HEK293 (cell line): Measurements from ENCODE around the gene TTC1.

Source experiments
- ELK4 ChIP-seq: IDR thresholded peaks from 2 replicates; pipeline ENCODE4 v1.6.1; 2011; ENCODE audit warnings: mild to moderate bottlenecking, low read depth, low read length, borderline replicate concordance
- FEZF1 ChIP-seq: fragments of 450-650 bp; formaldehyde crosslinking; IDR thresholded peaks from 2 replicates; pipeline ENCODE4 v1.5.1; 2016; ENCODE audit warnings: missing biosample characterization, missing genetic modification characterization
- HOXA7 ChIP-seq: sonication (generic); formaldehyde crosslinking; IDR thresholded peaks from 2 replicates; pipeline ENCODE4 v1.8.1; 2022; ENCODE audit warnings: missing genetic modification reagents, borderline replicate concordance
- KLF10 ChIP-seq: fragments of 450-650 bp; IDR thresholded peaks from 2 replicates; pipeline ENCODE4 v1.5.1; 2018; ENCODE audit warnings: missing biosample characterization, mild to moderate bottlenecking, missing genetic modification characterization
- KLF17 ChIP-seq: fragments of 450-650 bp; formaldehyde crosslinking; IDR thresholded peaks from 2 replicates; pipeline ENCODE4 v1.5.1; 2016; ENCODE audit warnings: missing biosample characterization, missing genetic modification characterization
- KLF7 ChIP-seq: fragments of 450-650 bp; formaldehyde crosslinking; IDR thresholded peaks from 2 replicates; pipeline ENCODE4 v1.5.1; 2016; ENCODE audit warnings: missing biosample characterization, missing genetic modification characterization, borderline replicate concordance
- KLF9 ChIP-seq: fragments of 450-650 bp; formaldehyde crosslinking; IDR thresholded peaks from 2 replicates; pipeline ENCODE4 v1.5.1; 2016; ENCODE audit warnings: missing biosample characterization, missing genetic modification characterization, low read depth
- OVOL3 ChIP-seq: fragments of 450-650 bp; formaldehyde crosslinking; IDR thresholded peaks from 2 replicates; pipeline ENCODE4 v1.5.1; 2016; ENCODE audit warnings: missing biosample characterization, missing genetic modification characterization
- ZBTB1 ChIP-seq: fragments of 450-650 bp; formaldehyde crosslinking; IDR thresholded peaks from 2 replicates; pipeline ENCODE4 v1.5.1; 2016; ENCODE audit warnings: missing biosample characterization, missing genetic modification characterization
- ZBTB44 ChIP-seq: fragments of 450-650 bp; IDR thresholded peaks from 2 replicates; pipeline ENCODE4 v1.5.1; 2018; ENCODE audit warnings: missing biosample characterization, mild to moderate bottlenecking, missing genetic modification characterization
- ZFP3 ChIP-seq: fragments of 450-650 bp; formaldehyde crosslinking; IDR thresholded peaks from 2 replicates; pipeline ENCODE4 v1.5.1; 2016; ENCODE audit warnings: low read depth, missing biosample characterization, missing genetic modification characterization
- ZNF138 ChIP-seq: fragments of 450-650 bp; formaldehyde crosslinking; IDR thresholded peaks from 2 replicates; pipeline ENCODE4 v1.5.1; 2016; ENCODE audit warnings: missing biosample characterization, missing genetic modification characterization, borderline replicate concordance
- ZNF146 ChIP-seq: fragments of 450-650 bp; formaldehyde crosslinking; IDR thresholded peaks from 2 replicates; pipeline ENCODE4 v1.5.1; 2016; ENCODE audit warnings: missing biosample characterization, missing genetic modification characterization
- ZNF148 ChIP-seq: fragments of 450-650 bp; formaldehyde crosslinking; IDR thresholded peaks from 2 replicates; pipeline ENCODE4 v1.5.0; 2017; ENCODE audit warnings: missing biosample characterization, missing genetic modification characterization, borderline replicate concordance
- ZNF202 ChIP-seq: fragments of 450-650 bp; formaldehyde crosslinking; IDR thresholded peaks from 2 replicates; pipeline ENCODE4 v1.5.1; 2016; ENCODE audit warnings: missing biosample characterization, missing genetic modification characterization, borderline replicate concordance
- ZNF350 ChIP-seq: fragments of 450-650 bp; formaldehyde crosslinking; IDR thresholded peaks from 2 replicates; pipeline ENCODE4 v1.5.0; 2017; ENCODE audit warnings: missing biosample characterization, mild to moderate bottlenecking, missing genetic modification characterization
- ZNF391 ChIP-seq: fragments of 450-650 bp; formaldehyde crosslinking; IDR thresholded peaks from 2 replicates; pipeline ENCODE4 v1.5.1; 2016; ENCODE audit warnings: low read depth, missing biosample characterization, missing genetic modification characterization, borderline replicate concordance
- ZNF394 ChIP-seq: fragments of 450-650 bp; formaldehyde crosslinking; IDR thresholded peaks from 2 replicates; pipeline ENCODE4 v1.5.1; 2016; ENCODE audit warnings: missing biosample characterization, missing genetic modification characterization, mild to moderate bottlenecking, moderate library complexity, borderline replicate concordance
- ZNF404 ChIP-seq: fragments of 450-650 bp; formaldehyde crosslinking; IDR thresholded peaks from 2 replicates; pipeline ENCODE4 v1.5.1; 2017; ENCODE audit warnings: missing biosample characterization, missing genetic modification characterization
- ZNF510 ChIP-seq: fragments of 450-650 bp; formaldehyde crosslinking; IDR thresholded peaks from 2 replicates; pipeline ENCODE4 v1.5.1; 2018; ENCODE audit warnings: mild to moderate bottlenecking, missing genetic modification characterization, missing biosample characterization; ENCODE audit not compliant: insufficient replicate concordance
- ZNF514 ChIP-seq: fragments of 450-650 bp; formaldehyde crosslinking; IDR thresholded peaks from 2 replicates; pipeline ENCODE4 v1.5.1; 2016; ENCODE audit warnings: missing biosample characterization, missing genetic modification characterization
- ZNF544 ChIP-seq: fragments of 450-650 bp; formaldehyde crosslinking; IDR thresholded peaks from 2 replicates; pipeline ENCODE4 v1.5.0; 2017; ENCODE audit warnings: missing biosample characterization, missing genetic modification characterization
- ZNF561 ChIP-seq: fragments of 450-650 bp; IDR thresholded peaks from 2 replicates; pipeline ENCODE4 v1.5.1; 2018; ENCODE audit warnings: missing biosample characterization, missing genetic modification characterization, borderline replicate concordance
- ZNF596 ChIP-seq: fragments of 450-650 bp; IDR thresholded peaks from 2 replicates; pipeline ENCODE4 v1.5.0; 2018; ENCODE audit warnings: missing biosample characterization, mild to moderate bottlenecking, missing genetic modification characterization, moderate library complexity
- ZNF626 ChIP-seq: fragments of 450-650 bp; sonication (Bioruptor Pico); formaldehyde crosslinking; IDR thresholded peaks from 2 replicates; pipeline ENCODE4 v1.5.1; 2018; ENCODE audit warnings: missing biosample characterization, missing genetic modification characterization, inconsistent platforms
- ZNF701 ChIP-seq: fragments of 450-650 bp; formaldehyde crosslinking; IDR thresholded peaks from 2 replicates; pipeline ENCODE4 v1.5.1; 2016; ENCODE audit warnings: missing biosample characterization, missing genetic modification characterization
- ZNF707 ChIP-seq: fragments of 450-650 bp; formaldehyde crosslinking; IDR thresholded peaks from 2 replicates; pipeline ENCODE4 v1.5.1; 2016; ENCODE audit warnings: missing biosample characterization, missing genetic modification characterization
- ZNF776 ChIP-seq: fragments of 450-650 bp; formaldehyde crosslinking; IDR thresholded peaks from 2 replicates; pipeline ENCODE4 v1.5.0; 2017; ENCODE audit warnings: missing biosample characterization, missing genetic modification characterization, borderline replicate concordance
- ZSCAN18 ChIP-seq: fragments of 450-650 bp; formaldehyde crosslinking; IDR thresholded peaks from 2 replicates; pipeline ENCODE4 v1.5.1; 2016; ENCODE audit warnings: missing biosample characterization, missing genetic modification characterization
- ZSCAN4 ChIP-seq: fragments of 450-650 bp; formaldehyde crosslinking; IDR thresholded peaks from 2 replicates; pipeline ENCODE4 v1.5.1; 2017; ENCODE audit warnings: missing biosample characterization, missing genetic modification characterization
- ZXDB ChIP-seq: fragments of 450-650 bp; formaldehyde crosslinking; IDR thresholded peaks from 2 replicates; pipeline ENCODE4 v1.5.1; 2016; ENCODE audit warnings: missing biosample characterization, missing genetic modification characterization

The TTC1 gene

GRCh38 chr5:160008877-160009590 is at the start of gene TTC1 (continued):
- TF ChIP-seq ZNF626 (tag by site-specific recombination): no peak
- no peak for TF ChIP-seq ZNF148 (tag by site-specific recombination)
- TF ChIP-seq ZNF391 (tag by site-specific recombination): peak; percentile 35; the same call in 1 of the 2 replicates
- peak; percentile 100 for TF ChIP-seq ZNF514 (tag by site-specific recombination)
- no peak for TF ChIP-seq ZNF350 (tag by site-specific recombination)
- peak; percentile 98 for TF ChIP-seq KLF7 (tag by site-specific recombination)
- no peak for TF ChIP-seq ZNF561 (tag by site-specific recombination)
- peak; percentile 100 for TF ChIP-seq ZNF404
- peak; percentile 74; the same call in 1 of the 2 replicates for TF ChIP-seq KLF17 (tag by site-specific recombination)
- peak; percentile 99 for TF ChIP-seq ZXDB (tag by site-specific recombination)
- TF ChIP-seq ZSCAN18 (tag by site-specific recombination): no peak
- TF ChIP-seq ZNF701 (tag by site-specific recombination): no peak
- TF ChIP-seq ZNF596 (tag by site-specific recombination): no peak
- peak; percentile 100 for TF ChIP-seq ZNF138 (tag by site-specific recombination)
- TF ChIP-seq KLF9 (tag by site-specific recombination): peak; percentile 48; the same call in 1 of the 2 replicates
- no peak for TF ChIP-seq ZBTB44 (tag by site-specific recombination)
- no peak for TF ChIP-seq HOXA7 (CRISPR knock-in tag)
- TF ChIP-seq ZNF510 (tag by site-specific recombination): peak; percentile 99
- TF ChIP-seq ZBTB1 (tag by site-specific recombination): peak; percentile 99
- peak; percentile 78 for TF ChIP-seq ZFP3
- TF ChIP-seq ZNF202: peak; percentile 100
- peak; percentile 83 for TF ChIP-seq ZNF146 (tag by site-specific recombination)
- no peak for TF ChIP-seq ELK4
- TF ChIP-seq FEZF1 (tag by site-specific recombination): peak; percentile 61; the same call in 1 of the 2 replicates
- peak; percentile 100 for TF ChIP-seq ZNF394 (tag by site-specific recombination)
- no peak for TF ChIP-seq ZNF544 (tag by site-specific recombination)
- TF ChIP-seq ZNF776: peak; percentile 87; the same call in 1 of the 2 replicates
- 0 out of 2 replicates have a peak, but pooled peaks have one; percentile 47 for TF ChIP-seq ZNF707
- TF ChIP-seq ZSCAN4 (tag by site-specific recombination): peak; percentile 49
- peak; percentile 96 for TF ChIP-seq OVOL3 (tag by site-specific recombination)
- TF ChIP-seq KLF10 (tag by site-specific recombination): no peak
